Activated naive CD4-positive, alpha-beta T cell (primary cell): ENCODE measurements around the gene AKIRIN1.
"Not testable (repeated sequence)": the region's sequence is repeated elsewhere in the genome, so short reads cannot be mapped to it uniquely, and the experiment has no call there.

Source experiments
- DNase-seq, 4 experiments: peaks; one replicate each; lab custom pipeline; 2025; lab: John Stamatoyannopoulos, UW

Gene AKIRIN1

DNA sequence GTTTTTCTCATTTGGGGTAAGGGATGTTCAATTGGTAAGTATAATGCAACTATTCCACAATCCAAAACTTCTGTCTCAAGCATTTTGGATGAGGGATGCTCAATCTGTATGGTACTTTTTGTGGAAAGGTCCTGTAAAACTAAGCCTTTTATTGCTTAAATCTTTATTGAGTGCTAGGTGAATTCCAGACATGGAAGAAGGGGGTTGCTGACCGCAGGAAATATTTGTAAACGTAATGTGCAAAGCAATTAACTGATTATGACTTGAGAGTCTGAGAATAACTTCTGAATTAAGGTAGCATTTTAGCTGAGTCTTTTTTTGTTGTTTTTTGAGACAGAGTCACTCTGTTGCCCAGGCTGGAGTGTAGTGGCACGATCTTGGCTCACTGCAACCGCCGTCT lies 3.1 kb downstream of the AKIRIN1 start:
- no peak for DNase-seq

GRCh38 chr1:38997034-38997900 lies 6.2 kb downstream of the AKIRIN1 start:
- no peak for DNase-seq

DNA sequence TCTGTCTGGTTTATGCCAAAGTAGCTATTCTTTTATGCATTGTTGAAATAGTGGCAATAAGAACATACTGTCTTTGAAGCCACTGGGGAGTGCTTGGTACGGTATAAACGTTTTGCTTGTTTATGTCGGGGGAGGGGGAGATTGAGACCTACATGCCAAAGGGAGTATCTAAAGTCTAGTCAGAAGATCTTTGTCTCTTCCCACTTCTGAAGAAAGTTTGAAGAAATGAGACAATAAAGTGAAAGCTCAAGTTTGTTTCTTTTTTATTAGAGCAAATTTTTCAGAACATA lies 6.8 kb downstream of the AKIRIN1 start:
- DNase-seq, result no peak

GRCh38 chr1:39001516-39002421 lies 10.7 kb downstream of the AKIRIN1 start:
- DNase-seq, result no peak

- no peak for DNase-seq
Measured at GRCh38 chr1:39003281-39003680, 12.2 kb downstream of the AKIRIN1 start.

- no peak for DNase-seq
Measured at GRCh38 chr1:39003794-39004193, 12.7 kb downstream of the AKIRIN1 start.

DNA sequence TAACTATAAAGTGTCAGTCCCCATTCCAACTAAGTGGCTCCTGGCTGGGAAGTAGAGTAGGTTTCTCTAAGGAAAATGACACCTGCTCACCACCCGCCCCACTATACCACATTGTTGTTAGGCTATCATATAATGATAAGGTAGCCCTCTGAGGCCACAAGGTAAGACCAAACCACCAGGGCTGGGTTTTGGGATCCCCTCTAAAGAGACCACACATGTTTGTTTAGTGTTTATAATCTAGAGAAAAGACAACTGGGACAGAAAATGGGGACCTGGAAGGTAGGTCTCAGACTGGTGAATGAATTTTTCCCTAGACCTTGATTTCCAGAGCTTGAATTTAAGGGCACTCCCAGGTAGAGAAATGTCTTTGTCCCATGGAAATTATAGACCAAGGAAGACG lies 15.2 kb downstream of the AKIRIN1 start:
- no peak for DNase-seq

- no peak for DNase-seq
Measured at GRCh38 chr1:39006726-39007645, 15.9 kb downstream of the AKIRIN1 start.

DNA sequence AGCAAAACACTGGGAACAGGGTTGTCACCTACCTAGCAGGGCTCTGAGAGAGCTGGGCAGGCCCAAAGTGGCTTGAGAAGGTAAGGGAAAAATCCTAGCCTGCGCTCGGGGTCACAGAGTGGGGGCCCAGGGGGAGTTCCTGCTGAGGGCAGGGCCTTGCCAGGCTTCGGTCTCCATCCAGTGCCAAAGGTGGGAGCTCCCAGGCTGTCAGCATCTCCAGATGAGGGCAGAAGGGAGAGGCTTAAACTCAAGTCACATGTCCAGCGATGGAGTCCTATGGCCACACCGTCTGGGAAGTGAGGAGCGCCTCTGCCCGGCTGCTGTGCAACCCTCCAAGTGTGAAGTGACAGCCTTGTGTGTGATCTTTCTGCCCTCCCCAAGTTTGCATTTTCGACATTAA lies 23.9 kb downstream of the AKIRIN1 start:
- not testable (repeated sequence) for DNase-seq

- no peak for DNase-seq
Measured at GRCh38 chr1:39016604-39017171, 25.6 kb downstream of the AKIRIN1 start.

- no peak for DNase-seq
Measured at GRCh38 chr1:39017266-39017665, 26.2 kb downstream of the AKIRIN1 start.

DNA sequence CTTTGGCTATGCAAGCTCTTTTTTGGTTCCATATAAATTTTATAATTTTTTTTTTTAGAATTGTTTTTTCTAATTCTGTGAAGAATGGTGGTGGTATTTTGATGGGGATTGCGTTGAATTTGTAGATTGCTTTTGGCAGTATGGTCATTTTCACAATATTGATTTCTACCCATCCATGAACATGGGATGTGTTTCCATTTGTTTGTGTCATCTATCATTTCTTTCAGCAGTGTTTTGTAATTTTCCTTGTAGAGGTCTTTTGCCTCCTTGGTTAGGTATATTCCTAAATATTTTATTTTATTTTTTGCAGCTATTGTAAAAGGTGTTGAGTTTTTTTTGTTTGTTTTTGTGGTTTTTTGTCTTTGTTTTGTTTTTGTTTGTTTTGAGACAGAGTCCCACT lies 29.4 kb downstream of the AKIRIN1 start:
- DNase-seq, result not testable (repeated sequence)

DNA sequence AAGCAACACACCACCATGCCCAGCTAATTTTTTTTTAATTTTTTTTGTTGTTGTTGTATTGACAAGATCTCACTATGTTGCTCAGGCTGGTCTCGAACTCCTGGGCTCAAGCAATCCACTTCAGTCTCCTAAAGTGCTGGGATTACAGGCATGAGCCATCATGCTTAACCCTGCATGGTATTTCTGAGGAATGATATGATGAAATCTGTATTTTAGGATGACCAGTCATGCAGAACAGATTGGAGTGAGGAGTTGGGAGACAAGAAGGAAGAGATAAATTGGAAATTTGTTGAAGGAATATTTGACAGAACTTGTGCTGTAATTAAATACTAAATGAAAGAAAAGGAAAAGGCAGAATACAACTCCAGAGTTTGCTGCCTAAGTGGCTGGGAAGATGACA lies 30.4 kb downstream of the AKIRIN1 start:
- DNase-seq, result no peak

- DNase-seq, result no peak
Measured at GRCh38 chr1:39023140-39023539, 32.1 kb downstream of the AKIRIN1 start.

- peak; percentile 38 to 68 (median 58) for DNase-seq
Measured at GRCh38 chr1:39026051-39026865, 35.2 kb downstream of the AKIRIN1 start, which contains the start of gene NDUFS5. Gene NDUFS5 (plus strand): TSS chr1:39026350. CDS start chr1:39028725, 2,375 bp downstream.

GRCh38 chr1:39026866-39027507 lies 35.9 kb downstream of the AKIRIN1 start:
- DNase-seq, result no peak

- no peak for DNase-seq
Measured at GRCh38 chr1:39034114-39034654, 43.1 kb downstream of the AKIRIN1 start.

- DNase-seq, result no peak
Measured at GRCh38 chr1:39036678-39037077, 45.6 kb downstream of the AKIRIN1 start.

GRCh38 chr1:39043513-39043912 lies 52.4 kb downstream of the AKIRIN1 start:
- no peak for DNase-seq

DNA sequence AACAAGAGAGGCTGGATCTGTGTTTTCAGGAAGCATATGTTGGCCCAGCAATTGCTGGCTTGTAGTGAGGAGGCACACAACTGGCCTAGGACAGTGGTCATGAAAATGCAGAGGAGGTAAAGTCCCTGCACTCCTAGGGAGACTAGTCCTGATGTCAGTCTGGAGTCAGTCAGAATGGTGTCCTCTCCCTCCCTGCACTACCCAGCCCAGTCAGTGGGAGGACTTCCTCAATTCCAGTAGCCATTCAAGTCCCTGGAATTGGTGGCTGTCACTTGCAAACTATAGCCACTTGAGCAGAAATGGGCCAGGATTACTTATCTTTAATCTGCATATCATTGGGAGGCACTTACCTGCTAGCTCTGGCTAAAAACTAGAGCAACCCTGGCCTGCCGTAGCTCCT lies 53.7 kb downstream of the AKIRIN1 start:
- DNase-seq, result no peak
